ENCODE data around the gene FAM193A.

DNA sequence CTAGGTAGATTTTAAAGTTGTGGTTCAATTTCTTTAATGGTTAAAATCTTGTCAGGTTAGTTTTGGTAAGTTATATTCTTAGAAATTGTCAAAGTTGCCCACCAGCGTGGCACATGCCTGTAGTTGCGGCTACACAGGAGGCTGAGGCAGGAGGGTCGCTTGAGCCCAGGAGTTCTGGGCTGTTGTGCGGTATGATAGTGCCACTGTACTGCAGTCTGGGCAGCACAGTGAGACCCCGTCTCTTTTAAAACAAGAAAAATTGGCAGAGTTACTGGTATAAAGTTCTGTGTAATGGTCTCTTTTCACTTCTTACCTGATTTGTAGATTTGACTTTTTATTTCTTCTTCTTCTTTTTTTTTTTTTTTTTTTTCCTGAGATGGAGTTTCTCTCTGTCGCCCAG is 64.4 kb downstream of the FAM193A start:
- TF ChIP-seq POLR2A (IDR thresholded peaks at IDR 0.05; ENCODE audit: low read length) (no peak), GATA1 (IDR thresholded peaks at IDR 0.05; ENCODE audit: low read depth, low read length) (no peak)

Data from erythroblast (primary cell).